Camera-type eye (tissue), 1 donor: ENCODE measurements around the gene MAST2. TPM values are rescaled to one million over a fixed set of nuclear protein-coding genes. Genes with fewer than 3 reads are reported as not detected.

Experiments used
- total RNA-seq: library from RNA; depleted of rRNA; stranded (reverse); fragments of >200 nt; gene quantifications from one replicate; pipeline ENCODE4 v1.2.3, GENCODE V29; 2014

The MAST2 gene
- 39.8 TPM for total RNA-seq

DNA sequence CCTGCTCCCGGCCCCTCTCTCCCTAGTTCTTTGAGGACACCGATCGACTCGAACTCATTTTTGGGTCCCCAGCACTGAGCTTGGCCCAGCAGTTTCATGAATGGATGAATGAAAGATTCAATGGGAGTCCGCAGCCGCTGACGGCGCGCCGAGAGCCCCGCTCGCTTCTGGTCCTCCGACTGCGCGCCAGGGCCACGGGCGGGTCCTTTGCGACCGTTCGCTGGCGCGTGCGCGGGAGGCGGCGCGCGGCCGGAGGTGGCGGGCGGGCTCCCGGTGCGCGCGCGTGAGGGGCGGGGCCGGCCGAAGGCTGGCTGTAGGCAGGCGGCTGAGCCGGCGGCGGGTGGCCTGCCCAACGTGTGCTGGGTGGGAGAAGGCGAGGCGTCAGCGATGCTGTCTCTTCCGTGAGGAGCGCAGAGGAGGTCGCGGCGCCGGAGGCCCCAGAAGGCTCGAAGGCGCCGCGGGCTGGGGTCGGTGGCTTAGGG, at the start of gene MAST2:
MAST2 (plus strand) TSS at position 314 of the 482 bp plus-strand sequence. CDS start 284 bp downstream, outside the sequence.

Other genes starting within 250 kb of the MAST2 start
- gene NASP, start 219.6 kb upstream of the MAST2 start, total RNA-seq = 130 TPM
- 0.93 TPM for gene CCDC17, start 179.6 kb upstream of the MAST2 start, total RNA-seq
- 105 TPM for gene GPBP1L1, start 117.1 kb upstream of the MAST2 start, total RNA-seq
- 16.4 TPM for gene TMEM69, start 115.4 kb upstream of the MAST2 start, total RNA-seq
- gene IPP, start 53.0 kb upstream of the MAST2 start, total RNA-seq = 23.9 TPM